ENCODE data around the gene ZFYVE28. TPM values are rescaled to one million over a fixed set of nuclear protein-coding genes. Genes with fewer than 3 reads are reported as not detected.

The ZFYVE28 gene
- total and polyA plus RNA-seq, 2 of the 8 experiments (the other 6 are each of a cell fraction or from before 2014, with no cell fraction given) = 1.7 to 4.9 TPM

GRCh38 chr4:2261853-2262144 is 156.6 kb downstream of the ZFYVE28 start, which contains the start of gene MXD4:
Gene MXD4, minus strand, starts transcription at chr4:2262109. Its CDS starts 129 bp downstream, at chr4:2261980.
- peak within 1 kb of the TSS; percentile 10 for H4K91ac ChIP-seq (replicated peaks; ENCODE audit: insufficient read length, low read length)
- H3K36me3 ChIP-seq (ENCODE audit: control insufficient read depth in 2 of 4, insufficient read depth in 4 of 4, low read length in 3 of 4) = no peaks in the 10 kb centered on the region; a peak in 1 of 8 replicates
- H3K14ac ChIP-seq (ENCODE audit: insufficient read length) = no peak within 1 kb of the TSS
- 3% methylated on average over 16 of the region's 46 CpGs; no CpG with 5 or more reads in 1 of the 2 experiments for WGBS, 2 experiments (ENCODE audit: extremely low coverage in 1 of 2, insufficient coverage in 1 of 2, insufficient read length in 1 of 2, insufficient replicate concordance in 2 of 2, low coverage in 1 of 2, low lambda C conversion rate in 2 of 2, missing lambda C conversion rate in 1 of 2)
- no peaks in the 10 kb centered on the region for H3K79me1 ChIP-seq (ENCODE audit: low read depth, low read length)
- H3K4me1 ChIP-seq (replicated peaks in 1 of 4; ENCODE audit: control insufficient read depth in 3 of 4, insufficient read depth in 4 of 4, low read length in 3 of 4) = peaks cover 0 to 9% (median 4%) of the 10 kb centered on the region in 4 experiments; a peak in 5 of 7 replicates
- no peaks in the 10 kb centered on the region for H3K27me3 ChIP-seq (replicated peaks in 1 of 4; ENCODE audit: control insufficient read depth in 3 of 4, extremely low read depth in 1 of 4, insufficient read depth in 3 of 4, low read length in 3 of 4)
- FAIRE-seq (no peak), DNase-seq (ENCODE audit: low read depth in 1 of 2, low spot score in 2 of 2) (no peak)
- peak within 1 kb of the TSS; percentile 15 for H4K5ac ChIP-seq (ENCODE audit: insufficient read length, low read depth, low read length)
- no peak within 1 kb of the TSS for H3K56ac ChIP-seq (replicated peaks; ENCODE audit: insufficient read length, low read depth, low read length)
- peak within 1 kb of the TSS in 3 of 4 experiments; percentile 8 to 80 (median 28); a peak in 5 of 7 replicates for H3K9ac ChIP-seq (replicated peaks in 1 of 4; ENCODE audit: extremely low read depth in 1 of 4, low read depth in 3 of 4, low read length in 3 of 4)
- no peak within 1 kb of the TSS; the same call in 1 of the 2 replicates for H3K18ac ChIP-seq (ENCODE audit: extremely low read depth, low read length)
- 0 out of 2 replicates have a peak within 1 kb of the TSS, but pooled peaks have one; percentile 7 for H3K27ac ChIP-seq (ENCODE audit: low read depth, low read length)
- H2BK5ac ChIP-seq (ENCODE audit: low read depth, low read length) = no peak within 1 kb of the TSS
- peak; percentile 16 for TF ChIP-seq PHF8 (conservative IDR thresholded peaks at IDR 0.05; ENCODE audit: low read depth, low read length)
- no peak for TF ChIP-seq KDM5A (IDR thresholded peaks at IDR 0.05; ENCODE audit: low read length)
- H3K4me2 ChIP-seq (ENCODE audit: insufficient read depth in 1 of 2, low read depth in 2 of 2, low read length in 2 of 2) = peak within 1 kb of the TSS; percentile 65 to 96
- no peaks in the 10 kb centered on the region for H3K9me3 ChIP-seq (ENCODE audit: insufficient read depth in 2 of 2, low read depth in 1 of 2, low read length in 1 of 2)
- H2BK120ac ChIP-seq (replicated peaks; ENCODE audit: low read depth, low read length) = no peak within 1 kb of the TSS
- ChIA-PET POLR2A (ENCODE audit: partially characterized antibody) (interaction anchor here (1.0 to 1.3 kb wide), 3 partner anchors 73 to 207 kb away, joined by 3 to 7 read pairs (median 3); partner anchors contain the start of gene RNF4), CTCF (ENCODE audit: partially characterized antibody) (interaction anchor here (2.2 kb wide), 1 partner anchor 41 kb away, joined by 6 read pairs; no protein-coding TSS in a partner anchor)
- H2BK12ac ChIP-seq (ENCODE audit: low read depth, low read length) = no peak within 1 kb of the TSS
- no peak within 1 kb of the TSS for H2AK5ac ChIP-seq (ENCODE audit: low read depth, low read length)
- H3K23me2 ChIP-seq (ENCODE audit: low read depth, low read length) = peaks cover 10% of the 10 kb centered on the region; the same call in 1 of the 2 replicates
- H3K79me2 ChIP-seq (ENCODE audit: control insufficient read depth in 1 of 2, insufficient read depth in 2 of 2, low read length in 2 of 2) = no peaks in the 10 kb centered on the region
- no peak within 1 kb of the TSS for H3K4ac ChIP-seq (replicated peaks; ENCODE audit: insufficient read length, low read depth, low read length)
- H4K8ac ChIP-seq (ENCODE audit: extremely low read depth, insufficient read depth, low read length) = peak within 1 kb of the TSS; percentile 89
- H2BK20ac ChIP-seq (ENCODE audit: low read length) = no peak within 1 kb of the TSS
- peak within 1 kb of the TSS; percentile 51 to 89 (median 59) for H3K4me3 ChIP-seq (ENCODE audit: extremely low read depth in 1 of 4, insufficient read depth in 2 of 4, low read depth in 3 of 4, low read length in 4 of 4)
- peaks cover 0 to 6% of the 10 kb centered on the region in 2 experiments for H4K20me1 ChIP-seq (replicated peaks in 1 of 2; ENCODE audit: control insufficient read depth in 1 of 2, insufficient read depth in 2 of 2, low read length in 2 of 2)
- no peak within 1 kb of the TSS for H2BK15ac ChIP-seq (ENCODE audit: low read length)
- H3K23ac ChIP-seq (ENCODE audit: insufficient read length) = no peak within 1 kb of the TSS
- H2AFZ ChIP-seq (ENCODE audit: low read length) = peak within 1 kb of the TSS; percentile 29; the same call in 1 of the 2 replicates

Data from H1 (cell line).